ENCODE results near the gene GALNT16. TPM values are rescaled to one million over a fixed set of nuclear protein-coding genes. Genes with fewer than 3 reads are reported as not detected.
"Not testable (repeated sequence)": the region's sequence is repeated elsewhere in the genome, so short reads cannot be mapped to it uniquely, and the experiment has no call there.

The GALNT16 gene
- total and polyA plus RNA-seq, 2 of the 8 experiments (the other 6 are each of a cell fraction or from before 2014, with no cell fraction given): 5.4 to 6.3 TPM

DNA sequence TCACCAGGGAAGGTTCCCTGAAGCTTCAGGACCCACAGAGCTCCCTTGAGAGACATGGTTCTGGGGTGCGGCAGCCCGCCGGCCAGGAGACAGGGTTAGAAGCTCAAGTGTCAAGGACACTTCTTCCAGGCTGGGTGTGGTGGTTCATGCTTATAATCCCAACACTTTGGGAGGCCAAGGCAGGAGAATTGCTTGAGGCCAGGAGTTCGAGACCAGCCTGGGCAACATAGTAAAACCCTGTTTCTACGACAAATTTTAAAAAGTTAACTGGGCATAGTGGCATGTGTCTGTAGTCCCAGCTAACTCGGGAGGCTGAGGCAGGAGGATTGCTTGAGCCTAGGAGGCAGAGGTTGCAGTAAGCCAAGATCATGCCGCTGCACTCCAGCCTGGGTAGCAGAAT lies 30.9 kb downstream of the GALNT16 start:
- CTCF ChIA-PET (ENCODE audit: partially characterized antibody): interaction anchor here (1.2 to 5.3 kb wide), 9 partner anchors 8 to 106 kb away, joined by 4 to 38 read pairs (median 8); partner anchors contain the start of gene GALNT16
- not testable (repeated sequence) for H3K27ac ChIP-seq (ENCODE audit: low read depth, low read length)

More for the DNA sequence above, 30.9 kb downstream of the GALNT16 start:
- not testable (repeated sequence) for H3K9ac ChIP-seq (replicated peaks in 1 of 4; ENCODE audit: extremely low read depth in 1 of 4, low read depth in 3 of 4, low read length in 3 of 4); H2BK5ac ChIP-seq (ENCODE audit: low read depth, low read length); H3K14ac ChIP-seq (ENCODE audit: insufficient read length); H3K9me3 ChIP-seq (ENCODE audit: insufficient read depth in 2 of 2, low read depth in 1 of 2, low read length in 1 of 2); H3K56ac ChIP-seq (replicated peaks; ENCODE audit: insufficient read length, low read depth, low read length); H2AK5ac ChIP-seq (ENCODE audit: low read depth, low read length); H3K27me3 ChIP-seq (replicated peaks in 1 of 4; ENCODE audit: control insufficient read depth in 3 of 4, extremely low read depth in 1 of 4, insufficient read depth in 3 of 4, low read length in 3 of 4); H3K23me2 ChIP-seq (ENCODE audit: low read depth, low read length); H4K5ac ChIP-seq (ENCODE audit: insufficient read length, low read depth, low read length); H3K4me1 ChIP-seq (replicated peaks in 1 of 4; ENCODE audit: control insufficient read depth in 3 of 4, insufficient read depth in 4 of 4, low read length in 3 of 4); H4K8ac ChIP-seq (ENCODE audit: extremely low read depth, insufficient read depth, low read length); H4K91ac ChIP-seq (replicated peaks; ENCODE audit: insufficient read length, low read length); H3K23ac ChIP-seq (ENCODE audit: insufficient read length); H3K4me2 ChIP-seq (ENCODE audit: insufficient read depth in 1 of 2, low read depth in 2 of 2, low read length in 2 of 2); H2BK12ac ChIP-seq (ENCODE audit: low read depth, low read length); FAIRE-seq; H2BK120ac ChIP-seq (replicated peaks; ENCODE audit: low read depth, low read length); H3K4ac ChIP-seq (replicated peaks; ENCODE audit: insufficient read length, low read depth, low read length); H2BK20ac ChIP-seq (ENCODE audit: low read length); H4K20me1 ChIP-seq (replicated peaks in 1 of 2; ENCODE audit: control insufficient read depth in 1 of 2, insufficient read depth in 2 of 2, low read length in 2 of 2); H3K4me3 ChIP-seq (ENCODE audit: extremely low read depth in 1 of 4, insufficient read depth in 2 of 4, low read depth in 3 of 4, low read length in 4 of 4); H3K79me1 ChIP-seq (ENCODE audit: low read depth, low read length); H3K79me2 ChIP-seq (ENCODE audit: control insufficient read depth in 1 of 2, insufficient read depth in 2 of 2, low read length in 2 of 2); H2BK15ac ChIP-seq (ENCODE audit: low read length); H3K36me3 ChIP-seq (ENCODE audit: control insufficient read depth in 2 of 4, insufficient read depth in 4 of 4, low read length in 3 of 4); H2AFZ ChIP-seq (ENCODE audit: low read length); H3K18ac ChIP-seq (ENCODE audit: extremely low read depth, low read length)
- 95% methylated on average over 7 of the region's 7 CpGs; no CpG with 5 or more reads in 1 of the 2 experiments for WGBS, 2 experiments (ENCODE audit: extremely low coverage in 1 of 2, insufficient coverage in 1 of 2, insufficient read length in 1 of 2, insufficient replicate concordance in 2 of 2, low coverage in 1 of 2, low lambda C conversion rate in 2 of 2, missing lambda C conversion rate in 1 of 2)
- POLR2A ChIA-PET (ENCODE audit: partially characterized antibody): interaction anchor here (0.6 kb wide), 1 partner anchor 103 kb away, joined by 3 read pairs; no protein-coding TSS in a partner anchor
- peak in 1 of 2 experiments; percentile 20 for DNase-seq (ENCODE audit: low read depth in 1 of 2, low spot score in 2 of 2)

Measured in H1 (cell line).